GM12878 (cell line): ENCODE data around the gene ENOX1. TPM values are rescaled to one million over a fixed set of nuclear protein-coding genes. Genes with fewer than 3 reads are reported as not detected.

Source experiments
- ATAC-seq: fragments of 200-7000 bp; cut with Tn5 transposase; 3 replicates; pipeline ENCODE4 v1.9.1; 2020; ENCODE audit warnings: mild to moderate bottlenecking, moderate library complexity
- BruUV-seq: library from RNA; stranded (reverse); fragments of 400-500 nt; replicated peaks from 2 replicates; lab custom pipeline; 2021; lab: Mats Ljungman, UMichigan
- CTCF ChIA-PET: fragments of 300-600 bp; sonication (Branson Sonifier 250); formaldehyde crosslinking; extraction: SDS; loops from one replicate; lab custom pipeline; 2021; ENCODE audit warnings: inconsistent platforms; lab: Yijun Ruan, JAX
- POLR2A ChIA-PET: fragments of 350-600 bp; formaldehyde crosslinking; extraction: SDS; loops from one replicate; lab custom pipeline; 2021; ENCODE audit warnings: inconsistent platforms; lab: Charles Lee
- RAD21 ChIA-PET: fragments of 300-600 bp; sonication (Branson Sonifier 250); formaldehyde crosslinking; loops from one replicate; lab custom pipeline; 2023; ENCODE audit warnings: antibody characterized with exemption; ENCODE audit not compliant: unreplicated experiment; lab: Charles Lee
- SMC1A ChIA-PET: fragments of 300-600 bp; sonication (Branson Sonifier 250); formaldehyde crosslinking; loops from one replicate; lab custom pipeline; 2023; ENCODE audit not compliant: unreplicated experiment, uncharacterized antibody; lab: Charles Lee
- DNase-seq: peaks from one replicate; pipeline ENCODE4 v3.0.0-alpha.2; 2011; ENCODE audit warnings: low read depth, low spot score
- FAIRE-seq: peaks from 3 replicates; lab custom pipeline; 2011; peaks lifted over from hg19 to GRCh38; lab: Jason Lieb, UNC
- H2AFZ ChIP-seq: 2 replicates; pipeline ENCODE4 v1.6.0; 2011; ENCODE audit warnings: low read depth, low read length, control low read depth; ENCODE audit not compliant: control insufficient read depth
- H3K27ac ChIP-seq: 2 replicates; pipeline ENCODE4 v1.5.1; 2011; ENCODE audit warnings: control low read depth; ENCODE audit not compliant: control insufficient read depth, insufficient read depth
- H3K27me3 ChIP-seq, 2 experiments: replicated peaks in 1 of 2; 2 replicates each; pipeline versions ENCODE4 v1.6.0 to v1.6.1; 2011; ENCODE audit warnings: low read length in 1 of 2; ENCODE audit not compliant: control insufficient read depth in 2 of 2, insufficient read depth in 2 of 2
- H3K36me3 ChIP-seq, 2 experiments: 2 replicates each; pipeline ENCODE4 v1.5.1; 2011; ENCODE audit warnings: low read length in 1 of 2; ENCODE audit not compliant: control insufficient read depth in 2 of 2, insufficient read depth in 2 of 2
- H3K4me1 ChIP-seq: 2 replicates; pipeline ENCODE4 v1.6.1; 2011; ENCODE audit warnings: mild to moderate bottlenecking, low read length, moderate library complexity, mixed read lengths; ENCODE audit not compliant: control insufficient read depth, insufficient read depth
- H3K4me2 ChIP-seq: 2 replicates; pipeline ENCODE4 v1.6.0; 2011; ENCODE audit warnings: control low read depth; ENCODE audit not compliant: control insufficient read depth, insufficient read depth
- H3K4me3 ChIP-seq: fragments of 200-600 bp; sonication (generic); 2 replicates; pipeline ENCODE4 v1.5.1; 2016
- H3K79me2 ChIP-seq: 2 replicates; pipeline ENCODE4 v1.6.0; 2011; ENCODE audit warnings: low read length; ENCODE audit not compliant: control insufficient read depth, insufficient read depth
- H3K9ac ChIP-seq: 2 replicates; pipeline ENCODE4 v1.8.0; 2011; ENCODE audit warnings: low read length, control low read depth, mixed read lengths; ENCODE audit not compliant: control insufficient read depth, insufficient read depth
- H3K9me3 ChIP-seq: replicated peaks from 3 replicates; pipeline ENCODE4 v1.5.1; 2011; ENCODE audit warnings: mild to moderate bottlenecking, low read length; ENCODE audit not compliant: control insufficient read depth, insufficient read depth
- H4K20me1 ChIP-seq: 2 replicates; pipeline ENCODE4 v1.6.0; 2011; ENCODE audit not compliant: control insufficient read depth, insufficient read depth
- BHLHE40 ChIP-seq, 2 experiments: fragments of 450-650 bp in 1 of 2; IDR thresholded peaks; 2 replicates each; pipeline ENCODE4 v1.6.1; 2011 to 2017; ENCODE audit warnings: low read depth in 2 of 2, borderline replicate concordance in 1 of 2, improper control_type of control experiment in 1 of 2, low read length in 1 of 2, mild to moderate bottlenecking in 1 of 2
- BRCA1 ChIP-seq: IDR thresholded peaks from 2 replicates; pipeline ENCODE4 v1.6.1; 2011; ENCODE audit warnings: low read depth, low read length, improper control_type of control experiment
- GATAD2B ChIP-seq: fragments of 450-650 bp; conservative IDR thresholded peaks from 2 replicates; pipeline ENCODE4 v1.6.1; 2017; ENCODE audit warnings: low read depth, mild to moderate bottlenecking, moderate library complexity
- IKZF2 ChIP-seq, 2 experiments: fragments of 450-650 bp; IDR thresholded peaks; 2 replicates each; pipeline ENCODE4 v1.6.1; 2017; ENCODE audit warnings: mild to moderate bottlenecking in 2 of 2, moderate library complexity in 2 of 2
- MEF2A ChIP-seq: IDR thresholded peaks from 2 replicates; pipeline ENCODE4 v1.6.1; 2011; ENCODE audit warnings: low read depth, mild to moderate bottlenecking, low read length, moderate library complexity; ENCODE audit not compliant: insufficient read depth
- MTA3 ChIP-seq: IDR thresholded peaks from 2 replicates; pipeline ENCODE4 v1.6.1; 2012; ENCODE audit warnings: low read length, inconsistent platforms, borderline replicate concordance
- NFIC ChIP-seq: IDR thresholded peaks from 2 replicates; pipeline ENCODE4 v1.6.1; 2012; ENCODE audit warnings: low read depth, mild to moderate bottlenecking, inconsistent platforms, low read length, moderate library complexity
- NRF1 ChIP-seq: conservative IDR thresholded peaks from 2 replicates; pipeline ENCODE4 v1.6.1; 2011; ENCODE audit warnings: mild to moderate bottlenecking, low read depth, low read length, improper control_type of control experiment
- PAX5 ChIP-seq: IDR thresholded peaks from 2 replicates; pipeline ENCODE4 v1.6.1; 2011; ENCODE audit warnings: low read depth, low read length, borderline replicate concordance
- POU2F2 ChIP-seq: IDR thresholded peaks from 3 replicates; pipeline ENCODE4 v1.6.1; 2011; ENCODE audit warnings: low read depth, mild to moderate bottlenecking, low read length, borderline replicate concordance
- RAD51 ChIP-seq: fragments of 450-650 bp; IDR thresholded peaks from 2 replicates; pipeline ENCODE4 v1.6.1; 2016; ENCODE audit warnings: moderate library complexity, mild to moderate bottlenecking, inconsistent platforms
- in situ Hi-C: fragments of 300-500 bp; cut with MboI; formaldehyde crosslinking; loops from 9 replicates; pipeline ENCODE4 v1.14.3; 2018; ENCODE audit warnings: mixed read lengths
- intact Hi-C: fragments of 100-400 bp; cut with micrococcal nuclease; formaldehyde crosslinking; loops from one replicate; pipeline ENCODE4 v1.14.2; 2022; ENCODE audit not compliant: unreplicated experiment
- polyA plus RNA-seq, 11 experiments: library from polyadenylated mRNA; depleted of rRNA in 4 of 11; unstranded in 6 of 11; stranded (reverse) in 5 of 11; fragments of >200 nt; fragmentation: Nextera tagmentation in 4 of 11; fragmentation: Illumina TruSeq in 1 of 11; extraction: Ambion mirVana in 4 of 11; extraction: Trizol in 1 of 11; gene quantifications; 1 replicate in 1 of 11; 2 replicates in 10 of 11; pipeline versions ENCODE4 v1.2.1 to v1.2.3, GENCODE V29; 2011 to 2016; ENCODE audit warnings: inconsistent platforms in 2 of 11, missing spikeins in 2 of 11, low read depth in 1 of 11
- total RNA-seq, 4 experiments: library from RNA; depleted of rRNA in 3 of 4; stranded (reverse); fragments of >200 nt in 3 of 4; fragmentation: Illumina TruSeq in 1 of 4; extraction: Trizol in 1 of 4; gene quantifications; 2 replicates each; pipeline versions ENCODE4 v1.2.1 to v1.2.3, GENCODE V29; 2013 to 2021
- TF ChIP-seq, protein P1 (sequence below): fragments of 450-650 bp; formaldehyde crosslinking; IDR thresholded peaks from 2 replicates; pipeline ENCODE4 v1.4.0; 2020; ENCODE audit warnings: mild to moderate bottlenecking, moderate library complexity
- TF ChIP-seq, protein P2 (sequence below): IDR thresholded peaks from 2 replicates; pipeline ENCODE4 v1.6.1; 2012; ENCODE audit warnings: low read length, inconsistent platforms
- TF ChIP-seq, protein P3 (sequence below): fragments of 450-650 bp; IDR thresholded peaks from 2 replicates; pipeline ENCODE4 v1.6.1; 2017; ENCODE audit warnings: mild to moderate bottlenecking, low read depth, inconsistent platforms; ENCODE audit not compliant: poor library complexity, severe bottlenecking
- TF ChIP-seq, protein P4 (sequence below): IDR thresholded peaks from 2 replicates; pipeline ENCODE4 v1.6.1; 2011; ENCODE audit warnings: borderline replicate concordance, low read depth, mild to moderate bottlenecking, moderate library complexity, mixed read lengths, low read length; ENCODE audit not compliant: insufficient read depth; ENCODE audit errors: extremely low read length

ENOX1 gene
- total and polyA plus RNA-seq, 10 of the 15 experiments (the other 5 are each of a cell fraction or from before 2014, with no cell fraction given): 0.11 to 0.26 (median 0.15) TPM

DNA sequence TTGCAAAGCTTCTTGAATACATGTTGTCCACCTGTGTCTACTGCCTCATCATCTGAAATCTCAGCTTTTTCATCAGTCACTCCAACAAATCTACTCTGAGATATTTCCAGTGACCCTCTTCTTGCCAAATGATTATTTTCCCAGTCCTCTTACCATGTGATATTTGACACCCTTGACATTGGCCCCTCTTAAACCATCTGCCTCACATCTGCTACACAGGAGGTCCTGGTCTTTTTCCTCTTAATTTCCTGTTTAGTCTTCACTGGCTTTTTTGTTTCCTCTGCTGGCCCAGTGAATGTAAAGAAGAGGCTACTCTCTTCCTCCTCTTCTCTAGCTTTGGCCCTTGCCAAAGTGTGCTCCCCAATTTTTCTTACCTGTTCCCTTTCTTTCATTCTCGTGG is 544.7 kb downstream of the ENOX1 start (continued):
- TF ChIP-seq BHLHE40 (IDR thresholded peaks at IDR 0.05; ENCODE audit: borderline replicate concordance in 1 of 2, low read depth in 2 of 2, low read length in 1 of 2): no peak
- no peak for TF ChIP-seq GATAD2B
- no peak for TF ChIP-seq MEF2A
- no peak for TF ChIP-seq POU2F2
- no peak for TF ChIP-seq BRCA1
- no peak for TF ChIP-seq PAX5
- TF ChIP-seq NRF1: no peak
- TF ChIP-seq IKZF2 (IDR thresholded peaks at IDR 0.05): no peak
- TF ChIP-seq RAD51: no peak

DNA sequence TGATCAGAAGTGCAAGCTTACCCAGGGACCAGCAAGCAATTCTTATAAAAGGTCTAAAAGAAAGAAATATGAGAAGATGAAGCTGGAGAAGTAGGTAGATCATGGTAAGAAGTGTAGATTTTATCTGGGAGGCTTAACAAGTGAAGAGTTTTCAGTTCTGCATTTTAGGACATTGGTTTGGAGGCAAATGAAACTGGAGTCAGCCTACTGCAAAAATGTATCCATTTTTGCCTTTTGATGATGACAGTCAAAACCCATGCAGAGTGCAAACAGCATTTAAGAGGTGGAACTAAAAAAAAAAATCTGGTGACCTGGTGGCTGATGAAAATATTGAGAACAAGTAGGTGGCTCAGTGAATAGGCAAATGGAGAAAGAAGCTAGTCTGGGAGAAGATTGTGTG is 546.5 kb downstream of the ENOX1 start:
- Histone ChIP-seq H3K27me3 (no peaks in the 10 kb centered on the region), H3K4me2 (peak overlapping the region; percentile 38), H3K9ac (no peak overlapping the region), H3K79me2 (no peaks in the 10 kb centered on the region), H3K36me3 (no peaks in the 10 kb centered on the region), H3K4me1 (peaks cover 17% of the 10 kb centered on the region), H4K20me1 (no peaks in the 10 kb centered on the region), H3K27ac (no peak overlapping the region), H3K4me3 (no peak overlapping the region), H3K9me3 (no peaks in the 10 kb centered on the region), H2AFZ (peak overlapping the region; percentile 3; the same call in 1 of the 2 replicates)
- DNase-seq: peak; percentile 67
- CTCF ChIA-PET: interaction anchor here (0.6 to 1.3 kb wide), 3 partner anchors 13 to 56 kb away, joined by 3 to 4 read pairs (median 3); no protein-coding TSS in a partner anchor
- peak; percentile 94 for ATAC-seq
- RAD21 ChIA-PET: interaction anchor here (0.7 to 1.3 kb wide), 3 partner anchors 17 to 328 kb away, joined by 3 read pairs; no protein-coding TSS in a partner anchor
- no peak for FAIRE-seq
- intact Hi-C loops: no loop called here
- POLR2A ChIA-PET: no interaction called here
- SMC1A ChIA-PET: interaction anchor here (0.6 to 1.8 kb wide), 8 partner anchors 9 to 405 kb away, joined by 3 to 7 read pairs (median 3); no protein-coding TSS in a partner anchor
- in situ Hi-C loops: no loop called here
- BruUV-seq: no TSS peak
- TF ChIP-seq, protein P1, sequence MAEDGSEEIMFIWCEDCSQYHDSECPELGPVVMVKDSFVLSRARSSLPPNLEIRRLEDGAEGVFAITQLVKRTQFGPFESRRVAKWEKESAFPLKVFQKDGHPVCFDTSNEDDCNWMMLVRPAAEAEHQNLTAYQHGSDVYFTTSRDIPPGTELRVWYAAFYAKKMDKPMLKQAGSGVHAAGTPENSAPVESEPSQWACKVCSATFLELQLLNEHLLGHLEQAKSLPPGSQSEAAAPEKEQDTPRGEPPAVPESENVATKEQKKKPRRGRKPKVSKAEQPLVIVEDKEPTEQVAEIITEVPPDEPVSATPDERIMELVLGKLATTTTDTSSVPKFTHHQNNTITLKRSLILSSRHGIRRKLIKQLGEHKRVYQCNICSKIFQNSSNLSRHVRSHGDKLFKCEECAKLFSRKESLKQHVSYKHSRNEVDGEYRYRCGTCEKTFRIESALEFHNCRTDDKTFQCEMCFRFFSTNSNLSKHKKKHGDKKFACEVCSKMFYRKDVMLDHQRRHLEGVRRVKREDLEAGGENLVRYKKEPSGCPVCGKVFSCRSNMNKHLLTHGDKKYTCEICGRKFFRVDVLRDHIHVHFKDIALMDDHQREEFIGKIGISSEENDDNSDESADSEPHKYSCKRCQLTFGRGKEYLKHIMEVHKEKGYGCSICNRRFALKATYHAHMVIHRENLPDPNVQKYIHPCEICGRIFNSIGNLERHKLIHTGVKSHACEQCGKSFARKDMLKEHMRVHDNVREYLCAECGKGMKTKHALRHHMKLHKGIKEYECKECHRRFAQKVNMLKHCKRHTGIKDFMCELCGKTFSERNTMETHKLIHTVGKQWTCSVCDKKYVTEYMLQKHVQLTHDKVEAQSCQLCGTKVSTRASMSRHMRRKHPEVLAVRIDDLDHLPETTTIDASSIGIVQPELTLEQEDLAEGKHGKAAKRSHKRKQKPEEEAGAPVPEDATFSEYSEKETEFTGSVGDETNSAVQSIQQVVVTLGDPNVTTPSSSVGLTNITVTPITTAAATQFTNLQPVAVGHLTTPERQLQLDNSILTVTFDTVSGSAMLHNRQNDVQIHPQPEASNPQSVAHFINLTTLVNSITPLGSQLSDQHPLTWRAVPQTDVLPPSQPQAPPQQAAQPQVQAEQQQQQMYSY (CRISPR knock-in tag): no peak
- TF ChIP-seq MTA3: no peak
- TF ChIP-seq, protein P2, sequence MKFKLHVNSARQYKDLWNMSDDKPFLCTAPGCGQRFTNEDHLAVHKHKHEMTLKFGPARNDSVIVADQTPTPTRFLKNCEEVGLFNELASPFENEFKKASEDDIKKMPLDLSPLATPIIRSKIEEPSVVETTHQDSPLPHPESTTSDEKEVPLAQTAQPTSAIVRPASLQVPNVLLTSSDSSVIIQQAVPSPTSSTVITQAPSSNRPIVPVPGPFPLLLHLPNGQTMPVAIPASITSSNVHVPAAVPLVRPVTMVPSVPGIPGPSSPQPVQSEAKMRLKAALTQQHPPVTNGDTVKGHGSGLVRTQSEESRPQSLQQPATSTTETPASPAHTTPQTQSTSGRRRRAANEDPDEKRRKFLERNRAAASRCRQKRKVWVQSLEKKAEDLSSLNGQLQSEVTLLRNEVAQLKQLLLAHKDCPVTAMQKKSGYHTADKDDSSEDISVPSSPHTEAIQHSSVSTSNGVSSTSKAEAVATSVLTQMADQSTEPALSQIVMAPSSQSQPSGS: peak; percentile 59; the same call in 1 of the 2 replicates
- 0 out of 2 replicates have a peak, but pooled peaks have one; percentile 22 for TF ChIP-seq NFIC
- TF ChIP-seq, protein P3, sequence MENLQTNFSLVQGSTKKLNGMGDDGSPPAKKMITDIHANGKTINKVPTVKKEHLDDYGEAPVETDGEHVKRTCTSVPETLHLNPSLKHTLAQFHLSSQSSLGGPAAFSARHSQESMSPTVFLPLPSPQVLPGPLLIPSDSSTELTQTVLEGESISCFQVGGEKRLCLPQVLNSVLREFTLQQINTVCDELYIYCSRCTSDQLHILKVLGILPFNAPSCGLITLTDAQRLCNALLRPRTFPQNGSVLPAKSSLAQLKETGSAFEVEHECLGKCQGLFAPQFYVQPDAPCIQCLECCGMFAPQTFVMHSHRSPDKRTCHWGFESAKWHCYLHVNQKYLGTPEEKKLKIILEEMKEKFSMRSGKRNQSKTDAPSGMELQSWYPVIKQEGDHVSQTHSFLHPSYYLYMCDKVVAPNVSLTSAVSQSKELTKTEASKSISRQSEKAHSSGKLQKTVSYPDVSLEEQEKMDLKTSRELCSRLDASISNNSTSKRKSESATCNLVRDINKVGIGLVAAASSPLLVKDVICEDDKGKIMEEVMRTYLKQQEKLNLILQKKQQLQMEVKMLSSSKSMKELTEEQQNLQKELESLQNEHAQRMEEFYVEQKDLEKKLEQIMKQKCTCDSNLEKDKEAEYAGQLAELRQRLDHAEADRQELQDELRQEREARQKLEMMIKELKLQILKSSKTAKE: no peak
- TF ChIP-seq POU2F2: no peak
- TF ChIP-seq, protein P4, sequence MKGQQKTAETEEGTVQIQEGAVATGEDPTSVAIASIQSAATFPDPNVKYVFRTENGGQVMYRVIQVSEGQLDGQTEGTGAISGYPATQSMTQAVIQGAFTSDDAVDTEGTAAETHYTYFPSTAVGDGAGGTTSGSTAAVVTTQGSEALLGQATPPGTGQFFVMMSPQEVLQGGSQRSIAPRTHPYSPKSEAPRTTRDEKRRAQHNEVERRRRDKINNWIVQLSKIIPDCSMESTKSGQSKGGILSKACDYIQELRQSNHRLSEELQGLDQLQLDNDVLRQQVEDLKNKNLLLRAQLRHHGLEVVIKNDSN: no peak
